Measurements from ENCODE around the gene USHBP1.
A peak's percentile ranks its signal among the peaks of the same experiment; 100 is the strongest.

USHBP1 gene

DNA sequence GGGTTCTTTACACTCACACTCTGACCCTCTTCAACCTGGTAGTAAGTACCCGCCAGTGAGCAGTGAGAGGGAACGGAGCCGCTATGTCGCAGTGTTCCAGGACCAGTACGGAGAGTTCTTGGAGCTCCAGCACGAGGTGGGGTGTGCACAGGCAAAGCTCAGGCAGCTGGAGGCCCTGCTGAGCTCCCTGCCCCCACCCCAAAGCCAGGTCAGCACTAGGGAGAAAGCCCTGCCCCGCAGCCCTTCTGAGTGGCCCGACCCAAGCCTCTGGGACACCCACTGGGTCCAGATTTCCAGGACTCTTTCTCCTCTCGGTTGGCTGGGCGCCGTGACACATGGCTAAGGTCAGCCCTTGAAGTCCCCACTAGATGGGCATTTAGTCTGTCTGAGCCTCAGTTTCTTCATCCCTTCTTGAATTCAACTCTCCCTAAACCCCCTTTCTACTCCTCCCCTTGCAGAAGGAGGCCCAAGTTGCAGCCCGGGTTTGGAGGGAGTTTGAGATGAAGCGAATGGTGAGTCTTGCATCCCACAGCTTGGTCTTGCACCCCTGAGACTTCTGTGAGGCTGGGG is 36.7 kb downstream of the USHBP1 start:
- H3K79me2 ChIP-seq (ENCODE audit: control insufficient read depth, insufficient read depth, low read length) = peaks cover 3% of the 10 kb centered on the region
- no peak overlapping the region for H4K8ac ChIP-seq (ENCODE audit: low read depth, low read length)
- H2AK5ac ChIP-seq (ENCODE audit: low read length) = no peak overlapping the region
- H3K27ac ChIP-seq (ENCODE audit: low read depth, low read length) = no peak overlapping the region
- H3K36me3 ChIP-seq (ENCODE audit: control insufficient read depth, insufficient read depth, low read length) = peaks cover 13% of the 10 kb centered on the region
- no peak for DNase-seq
- H3K4ac ChIP-seq (ENCODE audit: low read depth, low read length) = no peak overlapping the region
- no peak overlapping the region for H3K18ac ChIP-seq (ENCODE audit: low read length)
- no CpG with 5 or more reads among the region's 13 CpGs for WGBS (ENCODE audit: extremely low coverage, insufficient coverage, low lambda C conversion rate)
- H2BK120ac ChIP-seq (ENCODE audit: low read depth, low read length) = no peak overlapping the region
- no peak overlapping the region for H3K23ac ChIP-seq (ENCODE audit: low read length)
- H3K56ac ChIP-seq (ENCODE audit: low read length) = peak overlapping the region; percentile 25
- H2BK15ac ChIP-seq (replicated peaks; ENCODE audit: low read depth) = no peak overlapping the region
- no peak overlapping the region for H3K4me2 ChIP-seq (ENCODE audit: low read length)
- H2BK5ac ChIP-seq (ENCODE audit: low read length) = no peak overlapping the region
- H3K4me3 ChIP-seq (ENCODE audit: low read length) = no peak overlapping the region
- H3K4me1 ChIP-seq (ENCODE audit: control insufficient read depth, low read depth, low read length) = no peaks in the 10 kb centered on the region
- peaks cover 8% of the 10 kb centered on the region for H3K79me1 ChIP-seq (ENCODE audit: low read length)
- no peaks in the 10 kb centered on the region for H3K27me3 ChIP-seq (ENCODE audit: insufficient read depth, low read length, poor library complexity)
- peak overlapping the region; percentile 40 for H3K9ac ChIP-seq (ENCODE audit: low read length)
- no peak overlapping the region for H4K5ac ChIP-seq (ENCODE audit: low read length)

DNA sequence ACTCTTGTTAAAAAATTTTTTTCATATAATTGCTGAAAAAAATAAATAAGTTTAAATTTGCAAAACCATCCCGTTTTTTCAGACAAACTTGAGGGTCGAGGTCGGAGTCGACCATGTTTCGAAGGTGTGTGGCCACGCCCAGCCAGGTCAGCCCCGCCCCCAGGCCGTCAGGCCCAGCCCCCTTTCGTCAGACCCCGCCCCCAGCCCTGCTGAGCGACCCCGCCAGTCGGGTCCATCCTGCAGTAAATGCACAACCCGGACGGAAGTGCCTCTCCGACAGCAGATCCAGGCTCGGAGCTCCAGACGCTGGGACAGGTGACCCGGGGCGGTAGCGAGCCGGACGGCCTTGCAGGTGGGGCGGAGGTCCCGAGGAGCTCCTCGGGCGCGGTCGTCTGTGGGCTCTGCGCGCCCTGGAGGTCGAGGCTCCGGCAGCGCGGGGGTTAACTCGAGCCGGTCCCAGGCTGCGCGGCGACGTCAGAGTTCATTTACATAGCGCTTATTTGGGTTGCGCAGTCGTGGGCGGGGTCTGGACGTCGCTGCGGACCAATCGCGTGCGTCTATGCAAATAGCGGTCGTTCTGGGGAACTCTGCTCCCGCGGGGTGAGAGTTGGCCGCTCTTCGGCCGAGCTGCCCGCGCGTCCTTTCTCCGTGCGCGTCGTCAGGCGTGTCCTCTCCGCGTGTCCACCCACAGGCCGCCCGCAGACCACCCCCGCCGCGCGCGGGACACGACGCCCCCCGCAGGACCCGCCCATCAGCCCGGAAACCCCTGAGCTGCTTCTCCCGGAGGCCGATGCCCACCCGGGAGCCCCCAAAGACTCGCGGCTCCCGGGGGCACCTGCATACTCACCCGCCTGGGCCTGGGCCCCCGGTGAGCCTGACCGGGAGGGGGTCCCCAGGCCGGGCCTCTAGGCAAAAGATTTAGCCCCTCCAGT is 38.3 kb downstream of the USHBP1 start, which contains the start of gene OCEL1:
Gene OCEL1 (plus strand): TSS at position 225 of the 932 bp plus-strand sequence. CDS start 22 bp downstream, at position 247.
- peak within 1 kb of the TSS; percentile 87 for H3K56ac ChIP-seq (ENCODE audit: low read length)
- peak within 1 kb of the TSS; percentile 54 for H3K4me2 ChIP-seq (ENCODE audit: low read length)
- H4K8ac ChIP-seq (ENCODE audit: low read depth, low read length) = no peak within 1 kb of the TSS
- H4K5ac ChIP-seq (ENCODE audit: low read length) = no peak within 1 kb of the TSS
- H3K18ac ChIP-seq (ENCODE audit: low read length) = peak within 1 kb of the TSS; percentile 71
- H2BK120ac ChIP-seq (ENCODE audit: low read depth, low read length) = no peak within 1 kb of the TSS
- H3K79me2 ChIP-seq (ENCODE audit: control insufficient read depth, insufficient read depth, low read length) = no peaks in the 10 kb centered on the region
- no peak within 1 kb of the TSS for H3K23ac ChIP-seq (ENCODE audit: low read length)
- H3K36me3 ChIP-seq (ENCODE audit: control insufficient read depth, insufficient read depth, low read length) = peaks cover 5% of the 10 kb centered on the region
- H3K4me1 ChIP-seq (ENCODE audit: control insufficient read depth, low read depth, low read length) = no peaks in the 10 kb centered on the region
- peak within 1 kb of the TSS; percentile 85 for H2BK5ac ChIP-seq (ENCODE audit: low read length)
- H2AK5ac ChIP-seq (ENCODE audit: low read length) = no peak within 1 kb of the TSS
- H3K4ac ChIP-seq (ENCODE audit: low read depth, low read length) = peak within 1 kb of the TSS; percentile 89
- no peaks in the 10 kb centered on the region for H3K79me1 ChIP-seq (ENCODE audit: low read length)
- peak within 1 kb of the TSS; percentile 75 for H3K4me3 ChIP-seq (ENCODE audit: low read length)
- no CpG with 5 or more reads among the region's 90 CpGs for WGBS (ENCODE audit: extremely low coverage, insufficient coverage, low lambda C conversion rate)
- H3K9ac ChIP-seq (ENCODE audit: low read length) = peak within 1 kb of the TSS; percentile 82
- no peak within 1 kb of the TSS for H2BK15ac ChIP-seq (replicated peaks; ENCODE audit: low read depth)
- peak within 1 kb of the TSS; percentile 92 for H3K27ac ChIP-seq (ENCODE audit: low read depth, low read length)
- no peaks in the 10 kb centered on the region for H3K27me3 ChIP-seq (ENCODE audit: insufficient read depth, low read length, poor library complexity)
- DNase-seq = peak; percentile 99

DNA sequence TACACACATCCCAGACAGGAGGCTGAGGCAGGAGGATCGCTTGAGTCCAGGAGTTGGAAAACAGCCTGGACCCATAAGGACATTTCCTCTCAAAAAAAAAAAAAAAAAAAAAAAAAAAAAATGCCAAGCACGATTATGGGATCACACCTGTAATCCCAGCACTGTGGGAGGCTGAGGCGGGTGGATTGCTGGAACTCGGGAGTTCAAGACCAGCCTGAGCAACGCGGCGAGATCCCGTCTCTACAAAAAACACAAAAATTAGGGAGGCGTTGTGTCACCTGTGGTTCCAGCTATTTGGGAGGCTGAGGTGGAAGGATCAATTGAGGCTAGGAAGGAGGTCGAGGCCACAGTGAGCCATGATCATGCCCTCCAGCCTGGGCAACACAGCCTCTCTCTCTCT is 39.5 kb downstream of the USHBP1 start:
- no peak overlapping the region for H3K4me3 ChIP-seq (ENCODE audit: low read length)
- H3K18ac ChIP-seq (ENCODE audit: low read length) = no peak overlapping the region
- no peaks in the 10 kb centered on the region for H3K4me1 ChIP-seq (ENCODE audit: control insufficient read depth, low read depth, low read length)
- H3K9ac ChIP-seq (ENCODE audit: low read length) = no peak overlapping the region
- no peak overlapping the region for H2BK5ac ChIP-seq (ENCODE audit: low read length)
- no peaks in the 10 kb centered on the region for H3K79me2 ChIP-seq (ENCODE audit: control insufficient read depth, insufficient read depth, low read length)
- no peak overlapping the region for H3K4me2 ChIP-seq (ENCODE audit: low read length)
- no CpG with 5 or more reads among the region's 10 CpGs for WGBS (ENCODE audit: extremely low coverage, insufficient coverage, low lambda C conversion rate)
- no peak overlapping the region for H3K23ac ChIP-seq (ENCODE audit: low read length)
- peaks cover 3% of the 10 kb centered on the region for H3K36me3 ChIP-seq (ENCODE audit: control insufficient read depth, insufficient read depth, low read length)
- H3K27me3 ChIP-seq (ENCODE audit: insufficient read depth, low read length, poor library complexity) = no peaks in the 10 kb centered on the region
- DNase-seq = no peak
- H3K79me1 ChIP-seq (ENCODE audit: low read length) = no peaks in the 10 kb centered on the region
- H3K27ac ChIP-seq (ENCODE audit: low read depth, low read length) = no peak overlapping the region
- H3K56ac ChIP-seq (ENCODE audit: low read length) = no peak overlapping the region
- no peak overlapping the region for H4K5ac ChIP-seq (ENCODE audit: low read length)
- H2AK5ac ChIP-seq (ENCODE audit: low read length) = no peak overlapping the region
- no peak overlapping the region for H4K8ac ChIP-seq (ENCODE audit: low read depth, low read length)
- no peak overlapping the region for H3K4ac ChIP-seq (ENCODE audit: low read depth, low read length)
- H2BK15ac ChIP-seq (replicated peaks; ENCODE audit: low read depth) = no peak overlapping the region
- no peak overlapping the region for H2BK120ac ChIP-seq (ENCODE audit: low read depth, low read length)

DNA sequence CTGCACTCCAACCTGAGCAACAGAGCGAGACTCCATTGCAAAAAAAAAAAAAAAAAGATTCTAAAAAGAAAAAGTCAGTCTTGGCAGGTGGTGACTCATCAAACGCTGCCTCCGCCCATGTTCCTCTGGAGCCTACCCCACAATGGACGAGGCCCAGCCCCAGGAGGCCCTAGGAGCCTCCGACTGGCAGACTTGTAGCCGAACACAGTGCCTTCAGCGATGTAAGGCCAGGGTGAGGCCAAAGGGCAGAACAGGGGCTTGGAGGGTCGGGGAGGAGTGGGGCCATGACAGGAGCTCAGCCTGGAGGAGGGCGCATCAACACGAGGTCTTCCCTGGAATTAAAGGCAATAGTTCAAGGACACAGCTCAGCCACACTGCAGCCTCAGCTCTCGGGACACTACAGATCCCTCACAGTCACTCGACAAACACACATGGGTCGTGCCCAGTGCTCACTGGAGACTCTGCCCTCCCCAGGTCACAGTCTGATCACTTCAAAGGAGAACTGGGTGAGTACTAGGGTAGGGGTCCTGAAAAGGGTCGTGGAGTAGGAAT is 44.3 kb downstream of the USHBP1 start:
- Histone ChIP-seq H3K9ac (ENCODE audit: low read length) (no peak overlapping the region), H3K4me2 (ENCODE audit: low read length) (no peak overlapping the region), H3K27ac (ENCODE audit: low read depth, low read length) (no peak overlapping the region), H3K79me1 (ENCODE audit: low read length) (no peaks in the 10 kb centered on the region), H3K18ac (ENCODE audit: low read length) (no peak overlapping the region), H3K4me3 (ENCODE audit: low read length) (no peak overlapping the region), H3K4ac (ENCODE audit: low read depth, low read length) (no peak overlapping the region), H3K36me3 (ENCODE audit: control insufficient read depth, insufficient read depth, low read length) (no peaks in the 10 kb centered on the region), H2BK5ac (ENCODE audit: low read length) (no peak overlapping the region), H4K8ac (ENCODE audit: low read depth, low read length) (no peak overlapping the region), H3K23ac (ENCODE audit: low read length) (no peak overlapping the region), H3K4me1 (ENCODE audit: control insufficient read depth, low read depth, low read length) (no peaks in the 10 kb centered on the region), H2BK15ac (replicated peaks; ENCODE audit: low read depth) (no peak overlapping the region), H2AK5ac (ENCODE audit: low read length) (no peak overlapping the region), H3K79me2 (ENCODE audit: control insufficient read depth, insufficient read depth, low read length) (no peaks in the 10 kb centered on the region), H3K27me3 (ENCODE audit: insufficient read depth, low read length, poor library complexity) (no peaks in the 10 kb centered on the region), H3K56ac (ENCODE audit: low read length) (no peak overlapping the region), H4K5ac (ENCODE audit: low read length) (no peak overlapping the region), H2BK120ac (ENCODE audit: low read depth, low read length) (no peak overlapping the region)
- DNase-seq = no peak
- no CpG with 5 or more reads among the region's 14 CpGs for WGBS (ENCODE audit: extremely low coverage, insufficient coverage, low lambda C conversion rate)

DNA sequence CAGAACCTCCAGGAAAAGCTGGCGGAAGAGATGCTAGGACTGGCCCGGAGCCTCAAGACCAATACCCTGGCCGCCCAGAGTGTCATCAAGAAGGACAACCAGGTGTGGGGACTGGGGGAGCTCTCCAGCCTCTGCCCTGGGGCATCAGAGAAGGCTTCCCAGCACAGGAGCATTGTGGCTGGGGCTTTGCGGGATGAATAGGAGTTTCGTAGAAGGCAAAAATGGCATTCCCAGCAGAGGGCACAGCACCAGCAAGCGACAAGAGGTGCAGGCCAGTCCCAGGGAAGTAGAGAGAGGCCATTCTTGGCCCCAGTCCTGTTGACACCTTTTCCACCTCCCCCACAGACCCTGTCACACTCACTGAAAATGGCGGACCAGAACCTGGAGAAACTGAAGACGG is 45.3 kb downstream of the USHBP1 start:
- H3K56ac ChIP-seq (ENCODE audit: low read length) = no peak overlapping the region
- no peaks in the 10 kb centered on the region for H3K79me2 ChIP-seq (ENCODE audit: control insufficient read depth, insufficient read depth, low read length)
- H2BK15ac ChIP-seq (replicated peaks; ENCODE audit: low read depth) = no peak overlapping the region
- H4K8ac ChIP-seq (ENCODE audit: low read depth, low read length) = no peak overlapping the region
- H3K4me1 ChIP-seq (ENCODE audit: control insufficient read depth, low read depth, low read length) = peaks cover 3% of the 10 kb centered on the region
- H4K5ac ChIP-seq (ENCODE audit: low read length) = no peak overlapping the region
- H3K4me2 ChIP-seq (ENCODE audit: low read length) = no peak overlapping the region
- no peak overlapping the region for H2BK5ac ChIP-seq (ENCODE audit: low read length)
- H3K27me3 ChIP-seq (ENCODE audit: insufficient read depth, low read length, poor library complexity) = no peaks in the 10 kb centered on the region
- no peak overlapping the region for H2BK120ac ChIP-seq (ENCODE audit: low read depth, low read length)
- no peak overlapping the region for H3K27ac ChIP-seq (ENCODE audit: low read depth, low read length)
- no peak overlapping the region for H2AK5ac ChIP-seq (ENCODE audit: low read length)
- no peak overlapping the region for H3K18ac ChIP-seq (ENCODE audit: low read length)
- H3K4ac ChIP-seq (ENCODE audit: low read depth, low read length) = no peak overlapping the region
- H3K9ac ChIP-seq (ENCODE audit: low read length) = no peak overlapping the region
- no peak for DNase-seq
- H3K4me3 ChIP-seq (ENCODE audit: low read length) = no peak overlapping the region
- no peaks in the 10 kb centered on the region for H3K36me3 ChIP-seq (ENCODE audit: control insufficient read depth, insufficient read depth, low read length)
- no peak overlapping the region for H3K23ac ChIP-seq (ENCODE audit: low read length)
- H3K79me1 ChIP-seq (ENCODE audit: low read length) = no peaks in the 10 kb centered on the region
- WGBS (ENCODE audit: extremely low coverage, insufficient coverage, low lambda C conversion rate) = no CpG with 5 or more reads among the region's 8 CpGs

All from mesendoderm (in vitro differentiated cells).